HCT116 (cell line): ENCODE data around the gene NET1. TPM values are rescaled to one million over a fixed set of nuclear protein-coding genes. Genes with fewer than 3 reads are reported as not detected.

Experiments
- ATAC-seq: fragments of 200-7000 bp; cut with Tn5 transposase; 2 replicates; pipeline ENCODE4 v1.9.1; 2020; ENCODE audit warnings: mild to moderate bottlenecking, moderate library complexity
- BruUV-seq: library from RNA; stranded (reverse); fragments of 400-500 nt; replicated peaks from 2 replicates; lab custom pipeline; 2021; lab: Mats Ljungman, UMichigan
- CTCF ChIA-PET: fragments of 300-600 bp; sonication (Branson Sonifier 250); formaldehyde crosslinking; loops from one replicate; lab custom pipeline; 2021; ENCODE audit warnings: antibody characterized with exemption; lab: Charles Lee
- POLR2A ChIA-PET: fragments of 300-600, 350-600 bp; sonication (Branson Sonifier 250); formaldehyde crosslinking; loops from one replicate; lab custom pipeline; 2021; ENCODE audit warnings: antibody characterized with exemption; lab: Charles Lee
- RAD21 ChIA-PET, 2 experiments: fragments of 300-600 bp; sonication (Branson Sonifier 250); formaldehyde crosslinking; loops; one replicate each; lab custom pipeline; 2023; ENCODE audit warnings: low total read pairs in 2 of 2; ENCODE audit not compliant: uncharacterized antibody in 2 of 2, unreplicated experiment in 2 of 2, low non-redundant PET in 1 of 2; lab: Charles Lee
- DNase-seq: peaks from one replicate; pipeline ENCODE4 v3.0.0-alpha.2; 2010; ENCODE audit warnings: low read depth, low spot score
- H2AFZ ChIP-seq: fragments of 200-600 bp; shearing (Covaris generic), sonication (generic); 2 replicates; pipeline ENCODE4 v1.6.1; 2017; ENCODE audit warnings: low read depth, mixed run types, mixed read lengths, antibody characterized with exemption, low read length; ENCODE audit not compliant: poor library complexity, severe bottlenecking
- H3K27ac ChIP-seq: 2 replicates; pipeline ENCODE4 v1.5.1; 2012; ENCODE audit warnings: low read depth, low read length
- H3K27me3 ChIP-seq: fragments of 200-600 bp; sonication (generic); 2 replicates; pipeline ENCODE4 v1.6.1; 2016; ENCODE audit warnings: mixed run types, low read length, mixed read lengths; ENCODE audit not compliant: insufficient read depth
- H3K36me3 ChIP-seq, 2 experiments: fragments of 200-500 bp in 1 of 2; fragments of 200-600 bp in 1 of 2; sonication (Bioruptor generic) in 1 of 2; sonication (generic) in 1 of 2; 2 replicates each; pipeline versions ENCODE4 v1.5.1 to v1.6.1; 2014 to 2016; ENCODE audit warnings: low read length in 2 of 2, inconsistent platforms in 1 of 2, mixed read lengths in 1 of 2, mixed run types in 1 of 2; ENCODE audit not compliant: insufficient read depth in 2 of 2, control insufficient read depth in 1 of 2
- H3K4me1 ChIP-seq, 2 experiments: fragments of 200-600 bp in 1 of 2; sonication (generic) in 1 of 2; 2 replicates each; pipeline versions ENCODE4 v1.5.1 to v1.6.1; 2012 to 2017; ENCODE audit warnings: low read length in 2 of 2, inconsistent platforms in 1 of 2, mild to moderate bottlenecking in 1 of 2, mixed read lengths in 1 of 2, mixed run types in 1 of 2, moderate library complexity in 1 of 2; ENCODE audit not compliant: insufficient read depth in 2 of 2, control insufficient read depth in 1 of 2
- H3K4me2 ChIP-seq: fragments of 200-600 bp; sonication (generic); 2 replicates; pipeline ENCODE4 v1.6.1; 2017; ENCODE audit warnings: mixed run types, low read length, mixed read lengths
- H3K4me3 ChIP-seq, 2 experiments: fragments of 200-600 bp in 1 of 2; sonication (generic) in 1 of 2; replicated peaks in 1 of 2; 2 replicates each; pipeline ENCODE4 v1.5.1; 2011 to 2016; ENCODE audit warnings: low read length in 2 of 2, control low read depth in 1 of 2, low read depth in 1 of 2, mild to moderate bottlenecking in 1 of 2, mixed read lengths in 1 of 2, mixed run types in 1 of 2
- H3K79me2 ChIP-seq: fragments of 200-600 bp; sonication (generic); 2 replicates; pipeline ENCODE4 v1.6.1; 2017; ENCODE audit warnings: mild to moderate bottlenecking, mixed run types, low read length, moderate library complexity, mixed read lengths; ENCODE audit not compliant: insufficient read depth
- H3K9ac ChIP-seq: fragments of 200-600 bp; sonication (generic); 2 replicates; pipeline ENCODE4 v1.6.1; 2016; ENCODE audit warnings: low read length, mixed read lengths
- H3K9me2 ChIP-seq: fragments of 200-600 bp; sonication (generic), shearing (Covaris generic); 2 replicates; pipeline ENCODE4 v1.6.1; 2017; ENCODE audit warnings: mixed run types, mild to moderate bottlenecking, moderate library complexity; ENCODE audit not compliant: insufficient read depth
- H3K9me3 ChIP-seq, 2 experiments: fragments of 200-500 bp in 1 of 2; fragments of 200-600 bp in 1 of 2; sonication (Bioruptor generic) in 1 of 2; sonication (generic) in 1 of 2; 2 replicates each; pipeline ENCODE4 v1.6.1; 2014 to 2017; ENCODE audit warnings: low read length in 2 of 2, mixed read lengths in 2 of 2, inconsistent platforms in 1 of 2, low read depth in 1 of 2, mild to moderate bottlenecking in 1 of 2, mixed run types in 1 of 2, moderate library complexity in 1 of 2; ENCODE audit not compliant: control insufficient read depth in 1 of 2, insufficient read depth in 1 of 2
- H4K20me1 ChIP-seq: fragments of 200-600 bp; sonication (generic), shearing (Covaris generic); 2 replicates; pipeline ENCODE4 v1.6.1; 2017; ENCODE audit warnings: mixed run types, mild to moderate bottlenecking, moderate library complexity; ENCODE audit not compliant: insufficient read depth
- CEBPB ChIP-seq: IDR thresholded peaks from 2 replicates; pipeline ENCODE4 v1.6.1; 2012; ENCODE audit warnings: low read depth
- EGR1 ChIP-seq: IDR thresholded peaks from 2 replicates; pipeline ENCODE4 v1.6.1; 2012; ENCODE audit warnings: low read depth
- ELF1 ChIP-seq: IDR thresholded peaks from 2 replicates; pipeline ENCODE4 v1.6.1; 2012; ENCODE audit warnings: low read depth, borderline replicate concordance
- EZH2 ChIP-seq: fragments of 200-600 bp; sonication (generic); IDR thresholded peaks from 2 replicates; pipeline ENCODE4 v1.6.1; 2017; ENCODE audit warnings: antibody characterized with exemption, mixed run types
- EZH2phosphoT487 ChIP-seq: fragments of 200-600 bp; IDR thresholded peaks from 2 replicates; pipeline ENCODE4 v1.6.1; 2018; ENCODE audit warnings: antibody characterized with exemption, borderline replicate concordance
- FOSL1 ChIP-seq: IDR thresholded peaks from 2 replicates; pipeline ENCODE4 v1.6.1; 2012; ENCODE audit warnings: low read depth
- JUND ChIP-seq: IDR thresholded peaks from 2 replicates; pipeline ENCODE4 v1.6.1; 2012
- POLR2A ChIP-seq: IDR thresholded peaks from 2 replicates; pipeline ENCODE4 v1.7.0; 2011; ENCODE audit warnings: borderline replicate concordance; ENCODE audit not compliant: insufficient read depth, insufficient read length; ENCODE audit errors: extremely low read depth
- POLR2AphosphoS5 ChIP-seq: IDR thresholded peaks from 2 replicates; pipeline ENCODE4 v1.6.1; 2011; ENCODE audit warnings: mild to moderate bottlenecking, low read depth, low read length, moderate library complexity
- RAD21 ChIP-seq: IDR thresholded peaks from 2 replicates; pipeline ENCODE4 v1.6.1; 2012; ENCODE audit warnings: low read depth, mild to moderate bottlenecking
- SIN3A ChIP-seq: IDR thresholded peaks from 2 replicates; pipeline ENCODE4 v1.6.1; 2012; ENCODE audit warnings: low read depth
- SP1 ChIP-seq: IDR thresholded peaks from 2 replicates; pipeline ENCODE4 v1.6.1; 2012; ENCODE audit warnings: low read depth
- SRF ChIP-seq: IDR thresholded peaks from 2 replicates; pipeline ENCODE4 v1.6.1; 2012; ENCODE audit warnings: low read depth
- TCF7L2 ChIP-seq: IDR thresholded peaks from 2 replicates; pipeline ENCODE4 v1.7.0; 2011; ENCODE audit warnings: borderline replicate concordance, inconsistent platforms; ENCODE audit not compliant: insufficient read depth, insufficient read length; ENCODE audit errors: extremely low read depth
- YY1 ChIP-seq: IDR thresholded peaks from 2 replicates; pipeline ENCODE4 v1.6.1; 2011; ENCODE audit warnings: low read length, low read depth, moderate library complexity, mild to moderate bottlenecking; ENCODE audit not compliant: insufficient replicate concordance; ENCODE audit errors: extremely low read depth
- ZFX ChIP-seq: fragments of 450-650 bp; IDR thresholded peaks from 2 replicates; pipeline ENCODE4 v1.6.1; 2017
- intact Hi-C: fragments of 100-400 bp; cut with micrococcal nuclease; formaldehyde crosslinking; loops from 2 replicates; pipeline ENCODE4 v1.10.0; 2022
- total RNA-seq: library from RNA; stranded (reverse); gene quantifications from one replicate; pipeline ENCODE4 v1.2.1, GENCODE V29; 2021; ENCODE audit not compliant: unreplicated experiment
- TF ChIP-seq, protein P1 (sequence below), 3 experiments: fragments of 200-600 bp in 1 of 3; sonication (generic) in 1 of 3; IDR thresholded peaks in 2 of 3; conservative IDR thresholded peaks in 1 of 3; 2 replicates each; pipeline ENCODE4 v1.5.1; 2012 to 2017; ENCODE audit warnings: low read depth in 2 of 3, low read length in 2 of 3, antibody characterized with exemption in 1 of 3, borderline replicate concordance in 1 of 3, control low read depth in 1 of 3, mild to moderate bottlenecking in 1 of 3, mixed read lengths in 1 of 3, mixed run types in 1 of 3, moderate library complexity in 1 of 3; ENCODE audit not compliant: insufficient read depth in 1 of 3
- TF ChIP-seq, protein P2 (sequence below): IDR thresholded peaks from 2 replicates; pipeline ENCODE4 v1.6.1; 2012
- TF ChIP-seq, protein P3 (sequence below): IDR thresholded peaks from 2 replicates; pipeline ENCODE4 v1.6.1; 2011; ENCODE audit warnings: mild to moderate bottlenecking, low read length, moderate library complexity; ENCODE audit not compliant: insufficient replicate concordance; ENCODE audit errors: extremely low read depth
- TF ChIP-seq, protein P4 (sequence below): IDR thresholded peaks from 2 replicates; pipeline ENCODE4 v1.6.1; 2012; ENCODE audit warnings: low read depth

Gene NET1
- total RNA-seq, 1 experiment from 2014 or later, result 51.2 TPM

DNA sequence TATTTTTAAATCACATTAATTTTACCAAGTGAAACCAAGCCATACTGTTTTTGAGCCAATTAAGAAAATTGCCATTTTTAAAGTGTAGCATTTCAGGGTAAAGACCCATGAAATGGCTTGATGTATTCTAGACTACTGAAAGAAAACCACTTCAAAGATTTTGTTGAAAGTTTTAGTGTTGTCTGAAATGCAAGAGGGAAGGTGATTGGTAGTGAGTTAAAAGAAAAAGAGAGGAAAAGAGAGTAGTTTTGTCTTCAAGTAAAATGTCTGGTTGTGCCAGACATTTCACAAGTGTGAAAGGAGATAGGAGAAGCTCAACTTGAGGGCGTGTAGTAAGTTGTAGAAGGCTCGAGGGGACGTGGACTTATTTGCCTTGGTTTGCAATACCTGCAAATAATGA lies 45.4 kb downstream of the NET1 start:
- H3K36me3 ChIP-seq, result peaks cover 33 to 44% of the 10 kb centered on the region in 2 experiments
- no peak overlapping the region for H3K4me3 ChIP-seq
- BruUV-seq, result no TSS peak
- ATAC-seq (no peak), DNase-seq (no peak)
- H3K9me2 ChIP-seq, result no peaks in the 10 kb centered on the region
- TF ChIP-seq SP1 (no peak), FOSL1 (no peak), JUND (no peak), EZH2 (no peak), TCF7L2 (no peak), EGR1 (no peak), ELF1 (no peak), POLR2A (no peak), ZFX (no peak), YY1 (no peak), POLR2AphosphoS5 (no peak), CEBPB (no peak), SIN3A (no peak), SRF (no peak), EZH2phosphoT487 (no peak), RAD21 (no peak)
- TF ChIP-seq, protein P1, sequence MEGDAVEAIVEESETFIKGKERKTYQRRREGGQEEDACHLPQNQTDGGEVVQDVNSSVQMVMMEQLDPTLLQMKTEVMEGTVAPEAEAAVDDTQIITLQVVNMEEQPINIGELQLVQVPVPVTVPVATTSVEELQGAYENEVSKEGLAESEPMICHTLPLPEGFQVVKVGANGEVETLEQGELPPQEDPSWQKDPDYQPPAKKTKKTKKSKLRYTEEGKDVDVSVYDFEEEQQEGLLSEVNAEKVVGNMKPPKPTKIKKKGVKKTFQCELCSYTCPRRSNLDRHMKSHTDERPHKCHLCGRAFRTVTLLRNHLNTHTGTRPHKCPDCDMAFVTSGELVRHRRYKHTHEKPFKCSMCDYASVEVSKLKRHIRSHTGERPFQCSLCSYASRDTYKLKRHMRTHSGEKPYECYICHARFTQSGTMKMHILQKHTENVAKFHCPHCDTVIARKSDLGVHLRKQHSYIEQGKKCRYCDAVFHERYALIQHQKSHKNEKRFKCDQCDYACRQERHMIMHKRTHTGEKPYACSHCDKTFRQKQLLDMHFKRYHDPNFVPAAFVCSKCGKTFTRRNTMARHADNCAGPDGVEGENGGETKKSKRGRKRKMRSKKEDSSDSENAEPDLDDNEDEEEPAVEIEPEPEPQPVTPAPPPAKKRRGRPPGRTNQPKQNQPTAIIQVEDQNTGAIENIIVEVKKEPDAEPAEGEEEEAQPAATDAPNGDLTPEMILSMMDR (IDR thresholded peaks at IDR 0.05 in 2 of 3, conservative IDR thresholded peaks at IDR 0.05 in 1 of 3; ENCODE audit: borderline replicate concordance in 1 of 3, insufficient read depth in 1 of 3, low read depth in 2 of 3, low read length in 2 of 3), result no peak
- TF ChIP-seq, protein P2, sequence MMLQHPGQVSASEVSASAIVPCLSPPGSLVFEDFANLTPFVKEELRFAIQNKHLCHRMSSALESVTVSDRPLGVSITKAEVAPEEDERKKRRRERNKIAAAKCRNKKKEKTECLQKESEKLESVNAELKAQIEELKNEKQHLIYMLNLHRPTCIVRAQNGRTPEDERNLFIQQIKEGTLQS, result no peak
- TF ChIP-seq, protein P3, sequence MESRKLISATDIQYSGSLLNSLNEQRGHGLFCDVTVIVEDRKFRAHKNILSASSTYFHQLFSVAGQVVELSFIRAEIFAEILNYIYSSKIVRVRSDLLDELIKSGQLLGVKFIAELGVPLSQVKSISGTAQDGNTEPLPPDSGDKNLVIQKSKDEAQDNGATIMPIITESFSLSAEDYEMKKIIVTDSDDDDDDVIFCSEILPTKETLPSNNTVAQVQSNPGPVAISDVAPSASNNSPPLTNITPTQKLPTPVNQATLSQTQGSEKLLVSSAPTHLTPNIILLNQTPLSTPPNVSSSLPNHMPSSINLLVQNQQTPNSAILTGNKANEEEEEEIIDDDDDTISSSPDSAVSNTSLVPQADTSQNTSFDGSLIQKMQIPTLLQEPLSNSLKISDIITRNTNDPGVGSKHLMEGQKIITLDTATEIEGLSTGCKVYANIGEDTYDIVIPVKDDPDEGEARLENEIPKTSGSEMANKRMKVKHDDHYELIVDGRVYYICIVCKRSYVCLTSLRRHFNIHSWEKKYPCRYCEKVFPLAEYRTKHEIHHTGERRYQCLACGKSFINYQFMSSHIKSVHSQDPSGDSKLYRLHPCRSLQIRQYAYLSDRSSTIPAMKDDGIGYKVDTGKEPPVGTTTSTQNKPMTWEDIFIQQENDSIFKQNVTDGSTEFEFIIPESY, result no peak
- TF ChIP-seq, protein P4, sequence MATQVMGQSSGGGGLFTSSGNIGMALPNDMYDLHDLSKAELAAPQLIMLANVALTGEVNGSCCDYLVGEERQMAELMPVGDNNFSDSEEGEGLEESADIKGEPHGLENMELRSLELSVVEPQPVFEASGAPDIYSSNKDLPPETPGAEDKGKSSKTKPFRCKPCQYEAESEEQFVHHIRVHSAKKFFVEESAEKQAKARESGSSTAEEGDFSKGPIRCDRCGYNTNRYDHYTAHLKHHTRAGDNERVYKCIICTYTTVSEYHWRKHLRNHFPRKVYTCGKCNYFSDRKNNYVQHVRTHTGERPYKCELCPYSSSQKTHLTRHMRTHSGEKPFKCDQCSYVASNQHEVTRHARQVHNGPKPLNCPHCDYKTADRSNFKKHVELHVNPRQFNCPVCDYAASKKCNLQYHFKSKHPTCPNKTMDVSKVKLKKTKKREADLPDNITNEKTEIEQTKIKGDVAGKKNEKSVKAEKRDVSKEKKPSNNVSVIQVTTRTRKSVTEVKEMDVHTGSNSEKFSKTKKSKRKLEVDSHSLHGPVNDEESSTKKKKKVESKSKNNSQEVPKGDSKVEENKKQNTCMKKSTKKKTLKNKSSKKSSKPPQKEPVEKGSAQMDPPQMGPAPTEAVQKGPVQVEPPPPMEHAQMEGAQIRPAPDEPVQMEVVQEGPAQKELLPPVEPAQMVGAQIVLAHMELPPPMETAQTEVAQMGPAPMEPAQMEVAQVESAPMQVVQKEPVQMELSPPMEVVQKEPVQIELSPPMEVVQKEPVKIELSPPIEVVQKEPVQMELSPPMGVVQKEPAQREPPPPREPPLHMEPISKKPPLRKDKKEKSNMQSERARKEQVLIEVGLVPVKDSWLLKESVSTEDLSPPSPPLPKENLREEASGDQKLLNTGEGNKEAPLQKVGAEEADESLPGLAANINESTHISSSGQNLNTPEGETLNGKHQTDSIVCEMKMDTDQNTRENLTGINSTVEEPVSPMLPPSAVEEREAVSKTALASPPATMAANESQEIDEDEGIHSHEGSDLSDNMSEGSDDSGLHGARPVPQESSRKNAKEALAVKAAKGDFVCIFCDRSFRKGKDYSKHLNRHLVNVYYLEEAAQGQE, result no peak
- H3K9ac ChIP-seq, result no peak overlapping the region
- H4K20me1 ChIP-seq, result no peaks in the 10 kb centered on the region
- H3K4me2 ChIP-seq, result no peak overlapping the region
- intact Hi-C loops, result no loop called here
- ChIA-PET CTCF (no interaction called here), POLR2A (no interaction called here), RAD21 (no interaction called here)
- no peaks in the 10 kb centered on the region for H3K27me3 ChIP-seq
- no peak overlapping the region for H2AFZ ChIP-seq
- H3K27ac ChIP-seq, result no peak overlapping the region
- no peaks in the 10 kb centered on the region for H3K9me3 ChIP-seq
- H3K4me1 ChIP-seq, result no peaks in the 10 kb centered on the region
- no peaks in the 10 kb centered on the region for H3K79me2 ChIP-seq
